Peyer's patch (tissue), 4 donors: ENCODE measurements around the gene MT1B.

Source experiments
- POLR2A ChIP-seq, 2 donors: fragments of 450-650 bp; IDR thresholded peaks; one replicate each; pipeline ENCODE4 v1.5.1; 2017; ENCODE audit warnings: antibody characterized with exemption in 2 of 2, mild to moderate bottlenecking in 2 of 2, moderate library complexity in 2 of 2
- TF ChIP-seq, protein P1 (sequence below), 6 experiments: fragments of 450-650 bp in 4 of 6; fragments of 200-600 bp in 2 of 6; sonication (generic) in 1 of 6; IDR thresholded peaks; one replicate each; pipeline ENCODE4 v1.5.1; 2017 to 2019; ENCODE audit warnings: antibody characterized with exemption in 6 of 6, mild to moderate bottlenecking in 3 of 6, moderate library complexity in 1 of 6

GRCh38 chr16:56664506-56664905 lies 12.8 kb downstream of the MT1B start:
- TF ChIP-seq, protein P1, sequence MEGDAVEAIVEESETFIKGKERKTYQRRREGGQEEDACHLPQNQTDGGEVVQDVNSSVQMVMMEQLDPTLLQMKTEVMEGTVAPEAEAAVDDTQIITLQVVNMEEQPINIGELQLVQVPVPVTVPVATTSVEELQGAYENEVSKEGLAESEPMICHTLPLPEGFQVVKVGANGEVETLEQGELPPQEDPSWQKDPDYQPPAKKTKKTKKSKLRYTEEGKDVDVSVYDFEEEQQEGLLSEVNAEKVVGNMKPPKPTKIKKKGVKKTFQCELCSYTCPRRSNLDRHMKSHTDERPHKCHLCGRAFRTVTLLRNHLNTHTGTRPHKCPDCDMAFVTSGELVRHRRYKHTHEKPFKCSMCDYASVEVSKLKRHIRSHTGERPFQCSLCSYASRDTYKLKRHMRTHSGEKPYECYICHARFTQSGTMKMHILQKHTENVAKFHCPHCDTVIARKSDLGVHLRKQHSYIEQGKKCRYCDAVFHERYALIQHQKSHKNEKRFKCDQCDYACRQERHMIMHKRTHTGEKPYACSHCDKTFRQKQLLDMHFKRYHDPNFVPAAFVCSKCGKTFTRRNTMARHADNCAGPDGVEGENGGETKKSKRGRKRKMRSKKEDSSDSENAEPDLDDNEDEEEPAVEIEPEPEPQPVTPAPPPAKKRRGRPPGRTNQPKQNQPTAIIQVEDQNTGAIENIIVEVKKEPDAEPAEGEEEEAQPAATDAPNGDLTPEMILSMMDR (IDR thresholded peaks at IDR 0.05): no peak
- TF ChIP-seq POLR2A (IDR thresholded peaks at IDR 0.05): no peak
